ENCODE measurements around the gene NDUFC2. TPM values are rescaled to one million over a fixed set of nuclear protein-coding genes. Genes with fewer than 3 reads are reported as not detected.

NDUFC2 gene
- total RNA-seq (2014; rRNA removed; shearing (Covaris generic)) (122 and 174 TPM in 2 replicates), polyA plus RNA-seq (2016; fragmentation: Nextera tagmentation; extraction: Ambion mirVana) (711 and 755 TPM in 2 replicates)
- long read RNA-seq, transcript NDUFC2-201 (3 exons, 2,518 nt): major isoform, 172 of 184 reads
- long read RNA-seq, partial matches to known transcripts: 1 of 184 reads
- long read RNA-seq, other reads (novel, unspliced or antisense): 9 of 184 reads

GRCh38 chr11:78079232-78080083 lies at the start of gene NDUFC2:
Gene NDUFC2, minus strand, starts transcription at chr11:78079862. Its CDS starts 118 bp downstream, at chr11:78079744.
- Histone ChIP-seq H4K20me1 (replicated peaks; ENCODE audit: insufficient read depth) (peaks cover 27% of the 10 kb centered on the region), H3K27ac (ENCODE audit: low read depth) (peak within 1 kb of the TSS; percentile 89), H3K36me3 (ENCODE audit: insufficient read depth) (no peaks in the 10 kb centered on the region), H3K27me3 (ENCODE audit: insufficient read depth) (no peaks in the 10 kb centered on the region), H3K4me1 (ENCODE audit: insufficient read depth) (peaks cover 3% of the 10 kb centered on the region; the same call in 1 of the 2 replicates), H3K79me2 (replicated peaks; ENCODE audit: insufficient read depth) (peaks cover 51% of the 10 kb centered on the region), H3K4me3 (peak within 1 kb of the TSS; percentile 92), H3K4me2 (peak within 1 kb of the TSS; percentile 100), H3F3A (replicated peaks; ENCODE audit: low read depth) (0 out of 2 replicates have a peak, but pooled peaks cover 8% of the 10 kb centered on the region), H3K9me2 (ENCODE audit: insufficient read depth) (0 out of 2 replicates have a peak, but pooled peaks cover 4% of the 10 kb centered on the region), H2AFZ (peak within 1 kb of the TSS; percentile 92)
- Mint-ChIP-seq H3K4me3 (peak within 1 kb of the TSS; percentile 92), H3K9me3 (no peaks in the 10 kb centered on the region), H3K27me3 (ENCODE audit: insufficient read depth, low read depth, poor library complexity) (no peaks in the 10 kb centered on the region), H3K36me3 (ENCODE audit: low read depth) (peaks cover 2% of the 10 kb centered on the region; the same call in 1 of the 3 replicates), H3K4me1 (peaks cover 9% of the 10 kb centered on the region), H3K27ac (peak within 1 kb of the TSS; percentile 91)
- DNase-seq (ENCODE audit: low spot score): peak; percentile 86
- TF ChIP-seq STAT1 (IDR thresholded peaks at IDR 0.05; ENCODE audit: unreplicated experiment) (no peak), ETS1 (IDR thresholded peaks at IDR 0.05) (peak; percentile 76), ZNF114 (CRISPR knock-in tag; IDR thresholded peaks at IDR 0.05) (peak; percentile 79; the same call in 1 of the 2 replicates), POLR2AphosphoS5 (IDR thresholded peaks at IDR 0.05; ENCODE audit: low read depth) (peak; percentile 96), CREB1 (CRISPR knock-in tag; IDR thresholded peaks at IDR 0.05; ENCODE audit: low read depth) (peak; percentile 78)
- peak; percentile 93 for ATAC-seq

- Mint-ChIP-seq H3K4me1 (no peaks in the 10 kb centered on the region), H3K9me3 (no peaks in the 10 kb centered on the region), H3K27me3 (ENCODE audit: insufficient read depth, low read depth, poor library complexity) (no peaks in the 10 kb centered on the region), H3K27ac (no peak overlapping the region), H3K4me3 (no peak overlapping the region), H3K36me3 (ENCODE audit: low read depth) (peaks cover 25% of the 10 kb centered on the region)
- Histone ChIP-seq H3K4me2 (no peak overlapping the region), H4K20me1 (replicated peaks; ENCODE audit: insufficient read depth) (peaks cover 2% of the 10 kb centered on the region; the same call in 1 of the 2 replicates), H3K27ac (ENCODE audit: low read depth) (no peak overlapping the region), H3F3A (replicated peaks; ENCODE audit: low read depth) (0 out of 2 replicates have a peak, but pooled peaks cover 4% of the 10 kb centered on the region), H3K4me3 (no peak overlapping the region), H3K79me2 (replicated peaks; ENCODE audit: insufficient read depth) (peaks cover 35% of the 10 kb centered on the region), H2AFZ (no peak overlapping the region), H3K4me1 (ENCODE audit: insufficient read depth) (peaks cover 4% of the 10 kb centered on the region; the same call in 1 of the 2 replicates), H3K36me3 (ENCODE audit: insufficient read depth) (peaks cover 7% of the 10 kb centered on the region; the same call in 1 of the 2 replicates), H3K27me3 (ENCODE audit: insufficient read depth) (no peaks in the 10 kb centered on the region), H3K9me2 (ENCODE audit: insufficient read depth) (no peaks in the 10 kb centered on the region)
- DNase-seq (ENCODE audit: low spot score) (no peak), ATAC-seq (no peak)
- TF ChIP-seq EZH2phosphoT487 (IDR thresholded peaks at IDR 0.05; ENCODE audit: unreplicated experiment) (no peak), REST (IDR thresholded peaks at IDR 0.05; ENCODE audit: unreplicated experiment) (no peak), ETS1 (IDR thresholded peaks at IDR 0.05) (no peak), ZNF331 (CRISPR knock-in tag; IDR thresholded peaks at IDR 0.05; ENCODE audit: low read depth) (no peak), JUNB (IDR thresholded peaks at IDR 0.05; ENCODE audit: unreplicated experiment) (no peak), CREB1 (CRISPR knock-in tag; IDR thresholded peaks at IDR 0.05; ENCODE audit: low read depth) (no peak), STAT1 (IDR thresholded peaks at IDR 0.05; ENCODE audit: unreplicated experiment) (no peak), EZH2 (IDR thresholded peaks at IDR 0.05; ENCODE audit: low read depth, unreplicated experiment) (no peak), ZNF114 (CRISPR knock-in tag; IDR thresholded peaks at IDR 0.05) (no peak), CTCF (conservative IDR thresholded peaks at IDR 0.05; ENCODE audit: low read depth in 2 of 2) (no peak)
These were observed 47.7 kb upstream of the NDUFC2 start for GRCh38 chr11:78127403-78127802.
